HG03378 (cell line): ENCODE results near the gene BRWD1.
"Not testable (repeated sequence)": the region's sequence is repeated elsewhere in the genome, so short reads cannot be mapped to it uniquely, and the experiment has no call there.

ENCODE experiments used
- ATAC-seq: cut with Tn5 transposase; IDR thresholded peaks from one replicate; pipeline ENCODE4 v1.9.1; 2021; ENCODE audit warnings: mild to moderate bottlenecking, moderate library complexity; ENCODE audit not compliant: unreplicated experiment

Gene BRWD1

DNA sequence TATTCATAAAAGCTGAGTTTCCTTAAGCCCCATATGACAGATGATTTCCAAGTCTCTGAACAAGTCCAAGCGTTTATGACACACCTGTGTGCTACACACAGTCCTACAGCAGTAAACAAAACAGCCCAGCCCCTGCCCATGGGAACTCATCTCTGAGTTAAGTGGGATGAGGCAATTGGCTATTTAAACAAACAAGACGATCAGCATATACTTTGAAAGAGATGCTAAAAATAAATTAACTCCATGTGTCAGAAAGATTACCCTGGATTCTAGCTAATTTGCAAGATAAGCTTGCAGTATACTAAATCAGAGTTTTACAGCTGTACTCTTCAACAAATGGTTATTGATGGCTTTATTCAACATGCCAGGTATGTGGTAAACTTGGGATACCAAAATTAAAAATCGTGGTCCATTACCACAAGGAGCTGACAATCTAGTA lies 137.1 kb downstream of the BRWD1 start:
- ATAC-seq = no peak

DNA sequence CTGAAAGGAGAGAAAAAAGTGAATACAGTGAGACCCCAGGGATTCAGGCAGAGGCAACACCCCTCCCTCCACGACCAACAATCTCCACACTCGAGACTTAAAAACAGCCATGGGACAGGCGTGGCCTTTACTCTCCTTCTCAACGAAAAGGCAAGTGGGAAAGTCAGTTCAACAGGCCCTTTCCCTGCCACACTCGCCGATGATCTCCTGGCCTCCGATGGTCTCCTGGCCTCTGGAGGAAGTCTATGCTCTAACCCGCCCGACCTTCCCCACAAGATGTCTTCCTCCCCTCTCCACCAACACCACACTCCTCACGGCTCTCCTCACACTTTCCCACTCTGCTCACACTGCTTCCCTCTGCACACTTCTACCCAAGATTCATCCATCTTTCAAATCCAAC lies 137.8 kb downstream of the BRWD1 start:
- ATAC-seq = no peak

DNA sequence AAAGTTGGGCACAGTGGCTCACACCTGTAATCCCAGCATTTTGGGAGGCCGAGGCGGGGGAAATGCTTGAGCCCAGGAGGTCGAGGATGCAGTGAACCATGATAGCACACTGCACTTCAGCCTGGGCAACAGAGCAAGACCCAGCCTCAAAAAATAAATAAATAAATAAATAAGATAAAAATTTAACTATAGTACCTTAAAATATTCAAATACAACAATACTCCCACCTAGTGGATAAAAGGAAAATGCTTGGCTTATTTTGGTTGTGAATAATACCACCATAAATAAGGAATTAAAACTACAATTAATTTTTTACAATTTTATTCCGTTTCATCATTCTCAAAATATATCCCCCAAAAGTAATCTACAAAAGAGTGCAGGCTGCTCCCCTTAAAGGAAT lies 138.3 kb downstream of the BRWD1 start:
- ATAC-seq = no peak

DNA sequence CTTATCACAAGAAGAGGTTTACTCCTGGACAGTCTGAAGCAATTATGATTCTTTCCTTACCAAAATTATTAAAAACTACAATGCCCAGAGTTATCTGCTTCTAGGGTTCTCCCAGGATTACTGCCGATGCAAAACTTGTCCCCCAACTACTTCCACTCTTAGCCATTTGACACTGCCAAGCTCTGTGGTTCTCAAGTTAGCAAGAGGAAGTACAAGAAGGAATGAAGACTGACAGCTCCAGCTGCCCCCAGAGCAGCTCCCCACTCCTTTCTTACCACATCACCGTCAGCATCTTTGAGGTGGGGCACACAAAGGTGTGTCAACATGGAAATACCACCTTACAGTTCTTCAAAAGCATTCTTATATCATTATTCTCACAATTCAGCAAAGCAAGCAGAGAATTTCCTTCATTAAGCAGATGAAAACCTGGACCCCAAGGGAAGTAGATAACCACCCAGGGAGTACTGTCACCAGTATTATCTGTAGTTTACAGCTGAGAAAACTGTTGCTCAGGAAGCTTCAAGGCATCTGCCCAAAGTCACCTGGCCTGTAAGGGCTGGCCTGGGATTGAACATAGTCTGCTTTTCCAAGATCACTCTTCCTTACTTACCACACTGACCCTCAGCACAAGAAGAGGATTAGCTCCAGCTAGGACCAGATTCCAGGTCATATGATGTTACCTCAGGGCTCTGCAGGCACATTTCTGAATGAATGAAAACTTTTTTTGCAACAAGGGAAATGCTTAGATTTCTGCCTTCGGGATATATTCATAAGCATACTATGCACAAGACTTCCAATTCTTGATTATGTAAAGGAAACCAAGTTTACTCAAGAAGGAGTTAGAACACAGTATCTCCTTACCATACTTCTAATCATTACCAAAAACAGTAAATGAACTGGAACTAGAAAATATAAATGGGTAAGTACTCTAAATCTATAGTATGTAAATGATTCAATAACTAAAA lies 139.4 kb downstream of the BRWD1 start:
- no peak for ATAC-seq

DNA sequence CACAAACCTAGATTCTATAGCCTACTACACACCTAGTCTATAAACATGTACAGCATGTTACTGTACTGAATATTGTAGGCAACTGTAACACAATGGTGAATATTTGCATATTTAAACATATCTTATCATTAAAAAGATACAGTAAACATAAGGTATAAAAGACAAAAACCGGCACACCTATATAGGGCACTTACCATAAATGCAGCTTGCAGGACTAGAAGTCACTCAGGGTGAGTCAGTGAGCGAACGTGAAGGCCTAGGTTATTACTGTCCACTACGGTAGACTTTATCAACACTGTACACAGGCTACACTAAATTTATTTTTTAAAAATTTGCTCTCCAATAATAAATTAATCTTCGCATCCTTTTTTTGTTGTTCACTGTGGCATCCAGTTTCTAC lies 143.5 kb downstream of the BRWD1 start:
- no peak for ATAC-seq

DNA sequence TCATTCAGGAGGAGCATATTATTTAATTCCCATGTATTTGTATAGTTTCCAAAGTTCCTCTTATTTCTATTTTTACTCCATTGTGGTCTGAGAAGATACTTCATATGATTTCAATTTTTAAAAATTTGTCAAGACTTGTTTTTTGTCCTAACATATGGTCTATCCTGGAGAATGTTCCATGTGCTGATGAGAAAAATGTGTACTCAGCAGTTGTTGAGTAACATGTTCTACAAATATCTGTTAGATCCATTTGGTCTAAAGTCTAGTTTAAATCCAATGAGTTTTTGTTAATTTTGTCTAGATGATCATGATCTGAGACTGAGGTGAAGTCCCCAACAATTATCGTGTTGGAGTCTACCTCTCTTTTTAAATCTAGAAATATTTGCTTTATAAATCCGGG lies 144.6 kb downstream of the BRWD1 start:
- no peak for ATAC-seq

DNA sequence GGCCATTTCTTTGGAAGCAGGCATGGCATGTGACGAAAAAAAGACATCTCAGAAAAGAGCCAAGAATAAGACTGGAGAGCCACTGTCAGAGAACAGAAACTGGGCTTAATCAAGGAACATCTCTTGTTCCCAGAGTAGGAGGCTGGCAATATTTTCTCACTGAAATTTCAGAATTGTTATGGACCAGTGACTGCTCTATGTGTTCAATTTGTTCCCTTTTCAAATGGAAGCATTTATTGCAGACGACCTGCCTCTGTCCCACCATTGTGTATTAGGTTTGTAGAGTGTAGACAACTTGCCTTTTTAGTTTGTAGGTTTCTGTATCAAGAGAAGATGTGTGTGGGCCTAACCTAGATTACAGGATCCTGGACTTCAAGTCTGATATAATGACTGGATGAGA lies 148.9 kb downstream of the BRWD1 start:
- no peak for ATAC-seq

DNA sequence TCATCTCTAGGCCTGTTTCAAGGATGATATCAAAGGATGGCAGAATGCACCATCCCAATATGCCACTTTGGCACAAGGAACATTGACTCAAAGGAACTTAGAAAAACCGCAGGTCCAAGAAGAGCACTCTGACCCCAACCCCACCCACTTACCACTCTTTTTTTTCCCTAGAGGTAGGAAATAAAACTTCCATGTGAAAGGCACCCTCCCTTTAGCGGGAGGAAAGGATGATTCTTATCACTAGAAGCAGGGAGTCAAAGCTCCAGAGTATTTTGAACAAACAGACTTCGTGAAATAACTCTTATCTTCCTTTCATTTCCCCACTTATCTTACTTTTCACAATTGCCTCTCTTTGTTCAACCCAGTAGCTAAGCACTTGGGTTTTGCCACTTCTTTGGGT lies 152.4 kb downstream of the BRWD1 start:
- no peak for ATAC-seq

DNA sequence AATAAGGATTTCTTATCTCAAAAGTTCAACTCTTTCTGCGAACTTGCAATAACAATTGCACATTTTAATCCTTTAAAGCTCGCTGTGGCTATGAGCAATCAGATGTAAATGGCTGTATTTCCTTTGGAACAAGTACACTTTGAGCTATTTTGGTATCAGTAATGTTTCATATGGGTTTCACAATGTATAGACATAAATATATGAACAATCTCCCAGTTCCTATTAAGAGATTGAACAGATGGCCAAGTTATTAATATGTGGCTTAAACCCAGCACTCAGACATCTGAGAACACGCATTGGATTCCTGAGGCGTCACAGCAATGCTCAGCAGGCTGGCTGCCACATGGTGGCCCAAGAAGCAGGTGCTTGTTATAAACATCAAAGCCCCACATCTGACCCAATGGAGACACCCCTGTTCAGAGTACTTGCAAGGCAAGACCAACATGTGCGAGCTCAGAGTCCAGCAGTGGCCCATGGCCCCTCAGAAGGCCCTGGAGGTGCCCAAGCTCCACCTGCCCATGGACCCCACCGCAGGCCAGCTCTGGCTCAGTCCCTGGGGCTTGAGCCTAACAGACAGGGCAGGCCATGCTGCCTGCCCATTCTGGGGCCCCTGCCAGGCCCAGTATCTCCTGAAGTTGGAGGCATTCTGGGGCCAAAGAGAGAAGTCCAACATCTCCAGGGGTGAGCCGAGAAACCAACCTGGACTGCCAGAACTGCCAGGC lies 153.9 kb downstream of the BRWD1 start:
- ATAC-seq = no peak

DNA sequence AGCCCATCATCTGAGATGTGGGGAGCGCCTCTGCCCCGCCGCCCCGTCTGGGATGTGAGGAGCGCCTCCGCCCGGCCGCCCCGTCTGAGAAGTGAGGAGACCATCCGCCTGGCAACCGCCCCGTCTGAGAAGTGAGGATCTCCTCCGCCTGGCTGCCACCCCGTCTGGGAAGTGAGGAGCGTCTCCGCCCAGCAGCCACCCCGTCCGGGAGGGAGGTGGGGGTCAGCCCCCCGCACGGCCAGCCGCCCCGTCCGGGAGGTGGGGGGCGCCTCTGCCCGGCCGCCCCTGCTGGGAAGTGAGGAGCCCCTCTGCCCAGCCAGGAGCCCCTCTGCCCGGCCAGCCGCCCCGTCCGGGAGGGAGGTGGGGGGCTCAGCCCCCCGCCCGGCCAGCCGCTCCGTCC lies 156.2 kb downstream of the BRWD1 start:
- not testable (repeated sequence) for ATAC-seq

DNA sequence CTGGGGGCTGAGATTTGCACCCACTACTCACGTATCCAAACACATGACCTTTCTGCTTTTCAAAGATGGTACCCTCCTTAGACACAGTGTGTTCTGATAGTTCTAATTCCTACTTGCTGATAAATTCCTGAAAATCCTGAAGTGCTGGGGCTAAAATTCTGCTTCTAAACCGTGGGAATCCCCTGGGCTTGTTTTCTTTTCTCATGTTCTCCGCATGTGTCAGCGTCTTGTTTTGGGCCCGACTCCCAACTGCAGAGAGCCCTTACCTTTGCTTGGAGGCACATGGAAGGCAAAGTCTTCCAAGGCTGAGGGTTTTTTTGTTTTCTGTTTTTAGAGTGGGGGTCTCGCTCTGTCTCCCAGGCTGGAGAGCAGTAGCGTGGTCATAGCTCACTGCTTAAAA lies 157.4 kb downstream of the BRWD1 start:
- ATAC-seq = no peak

DNA sequence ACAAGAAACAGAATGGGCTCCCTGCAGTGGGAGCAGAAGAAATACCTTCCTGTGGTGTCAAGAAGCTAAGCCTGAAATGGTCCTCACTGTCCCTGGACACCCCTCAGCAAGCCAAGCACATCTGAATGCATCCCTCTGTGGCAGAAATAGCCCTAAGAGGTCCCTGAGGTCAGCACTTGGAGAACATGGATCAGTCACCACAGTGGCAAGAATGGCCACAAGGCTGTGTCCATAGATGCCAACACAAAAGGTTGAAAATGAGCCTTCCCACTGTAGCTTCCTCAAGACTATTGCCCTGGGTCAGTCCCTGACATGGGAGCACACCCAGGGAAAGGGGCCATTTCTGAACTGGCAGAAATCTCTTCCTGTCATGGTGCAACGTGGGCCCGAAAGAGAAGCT lies 157.9 kb downstream of the BRWD1 start:
- ATAC-seq = no peak

DNA sequence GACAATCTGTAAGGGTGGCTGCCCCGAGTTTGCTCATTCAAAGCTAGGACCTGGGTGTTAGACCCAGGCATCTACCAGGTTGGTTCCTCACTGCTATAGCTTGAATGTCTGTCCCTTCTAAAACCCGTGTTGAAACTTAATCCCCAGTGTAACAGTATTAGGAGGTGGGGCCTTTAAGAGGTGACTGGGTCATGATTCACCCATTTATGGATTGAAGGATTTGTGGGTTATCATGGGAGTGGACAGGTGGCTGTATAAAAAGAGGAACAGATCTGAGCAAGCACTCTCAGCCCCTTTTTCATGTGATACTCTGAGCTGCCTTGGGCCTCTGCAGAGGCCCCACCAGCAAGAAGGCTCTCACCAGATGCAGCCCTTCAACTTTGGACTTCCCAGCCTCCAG lies 159.6 kb downstream of the BRWD1 start:
- no peak for ATAC-seq

DNA sequence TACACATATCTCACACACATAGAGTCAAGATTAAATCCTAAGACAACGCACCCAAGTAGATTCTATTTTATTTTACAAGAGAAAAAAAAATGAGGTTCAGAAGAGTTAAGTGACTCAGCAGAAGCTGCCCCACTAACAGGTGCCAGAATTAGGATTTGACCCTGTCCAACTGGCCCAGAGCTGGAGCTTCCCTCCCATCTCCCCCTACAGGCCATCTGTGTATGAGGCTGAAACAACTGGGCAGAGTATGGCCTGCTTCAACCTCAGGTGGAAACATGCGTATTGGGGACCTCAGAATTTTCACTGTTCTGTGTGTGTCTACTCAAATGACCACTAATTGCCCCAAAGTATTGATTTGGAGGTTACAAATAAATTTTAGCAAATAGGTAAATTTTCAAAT lies 160.1 kb downstream of the BRWD1 start:
- ATAC-seq = no peak

DNA sequence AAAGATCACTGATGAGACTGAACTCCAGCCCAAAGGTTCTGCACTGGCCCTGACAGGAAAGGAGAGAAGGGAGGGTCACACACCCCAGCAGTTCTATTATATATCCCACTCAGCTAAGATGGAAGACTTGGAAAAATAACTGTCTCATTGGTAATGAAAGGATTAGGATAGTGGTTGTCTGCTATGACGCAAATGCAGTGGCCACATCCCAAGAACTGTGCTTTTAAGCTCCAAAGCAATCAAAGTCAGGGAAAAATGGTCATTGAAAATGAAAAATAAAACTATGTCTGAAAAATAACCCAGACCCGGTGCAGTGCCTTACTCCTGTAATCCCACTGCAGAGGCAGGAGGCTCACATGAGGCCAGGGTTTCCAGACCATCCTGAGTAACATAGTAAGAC lies 161.2 kb downstream of the BRWD1 start:
- ATAC-seq = no peak

DNA sequence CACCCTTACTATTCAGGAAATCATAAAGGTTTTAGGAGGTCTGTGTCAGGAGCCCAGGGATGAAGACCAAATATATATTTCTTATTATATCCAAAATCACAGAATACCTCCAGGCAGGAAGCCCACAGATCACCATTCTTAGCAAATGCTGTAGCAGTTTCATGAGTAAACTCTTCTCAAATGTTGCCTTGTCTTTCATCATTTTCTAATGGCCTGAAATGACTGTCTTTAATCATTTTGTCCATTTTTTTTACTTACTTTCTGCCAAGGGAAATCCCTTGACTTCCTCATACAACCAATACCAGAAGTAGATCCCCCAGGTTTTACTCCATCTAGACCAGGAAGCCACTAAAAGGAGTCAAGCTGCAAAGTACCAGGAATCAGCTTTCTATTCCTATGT lies 162.6 kb downstream of the BRWD1 start:
- no peak for ATAC-seq

DNA sequence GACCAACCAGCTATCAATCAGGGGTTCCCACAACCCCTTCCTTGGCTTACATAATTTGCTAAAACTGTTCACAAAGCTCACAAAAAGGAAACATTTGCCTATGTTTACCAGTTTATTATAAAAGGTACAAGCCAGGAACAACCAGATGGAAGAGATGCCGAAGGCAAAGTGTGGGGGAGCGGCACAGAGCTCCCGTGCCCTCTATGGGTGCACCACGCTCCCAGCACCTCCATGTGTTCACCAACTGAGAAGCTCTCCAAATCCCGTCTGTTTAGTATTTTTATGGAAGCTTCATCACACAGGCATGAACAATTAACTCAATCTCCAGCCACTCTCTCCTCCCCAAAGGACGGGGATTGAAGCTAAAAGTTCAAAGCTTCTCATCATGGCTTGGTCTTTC lies 163.1 kb downstream of the BRWD1 start:
- no peak for ATAC-seq

DNA sequence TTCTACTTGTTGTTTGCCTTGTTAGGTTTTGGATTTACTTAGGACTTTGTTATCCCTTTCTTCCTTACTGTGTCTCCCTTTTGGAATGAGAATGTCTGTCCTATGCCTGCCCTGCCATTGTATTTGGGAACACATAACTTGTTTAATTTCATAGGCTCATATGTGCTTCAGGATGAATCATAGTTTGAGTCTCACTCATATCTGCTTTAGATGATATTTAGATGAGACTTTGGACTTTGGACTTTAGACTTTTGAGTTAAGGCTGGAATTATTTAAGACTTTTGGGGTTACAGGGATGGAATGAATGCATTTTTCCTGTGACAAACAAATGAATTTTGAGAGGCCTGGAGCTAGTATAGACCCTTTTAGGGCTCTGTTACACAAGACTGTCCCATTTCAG lies 163.6 kb downstream of the BRWD1 start:
- no peak for ATAC-seq

DNA sequence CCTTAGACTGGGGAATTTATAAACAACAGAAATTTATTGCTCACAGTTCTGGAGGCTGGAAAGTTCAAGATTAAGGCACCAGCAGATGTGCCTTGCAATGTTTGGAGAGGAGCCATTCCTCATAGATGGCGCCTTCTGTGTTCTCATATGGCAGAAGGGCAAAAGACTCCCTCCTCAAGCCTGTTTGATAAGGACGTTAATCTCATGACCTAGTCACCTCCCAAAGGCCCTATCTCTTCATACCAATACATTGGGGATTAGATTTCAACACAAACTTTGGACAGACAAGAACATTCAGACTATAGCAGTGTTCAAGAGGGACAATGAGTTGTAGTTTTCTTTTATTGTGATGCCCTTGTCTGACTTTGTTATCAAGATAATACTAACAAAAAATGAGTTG lies 164.5 kb downstream of the BRWD1 start:
- ATAC-seq = no peak

DNA sequence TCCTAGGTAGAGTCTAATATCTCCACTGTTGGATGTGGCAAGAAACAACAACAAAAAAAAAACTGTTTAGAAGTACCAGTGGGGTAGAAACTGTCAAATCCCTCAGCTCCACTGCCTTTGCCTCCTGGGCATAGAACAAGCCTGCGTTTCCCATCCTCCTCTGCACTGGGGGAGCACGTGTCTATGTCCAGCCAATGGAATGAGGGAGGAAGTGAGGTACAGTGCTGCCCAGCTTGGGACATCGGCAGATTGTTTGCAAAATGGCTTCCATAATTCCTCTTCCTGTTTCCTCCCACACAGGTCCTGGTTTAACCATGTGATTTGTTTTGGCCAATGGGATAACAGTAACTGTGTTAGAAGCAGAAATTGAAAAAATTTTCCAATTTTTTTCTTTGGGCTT lies 169.2 kb downstream of the BRWD1 start:
- ATAC-seq = no peak

DNA sequence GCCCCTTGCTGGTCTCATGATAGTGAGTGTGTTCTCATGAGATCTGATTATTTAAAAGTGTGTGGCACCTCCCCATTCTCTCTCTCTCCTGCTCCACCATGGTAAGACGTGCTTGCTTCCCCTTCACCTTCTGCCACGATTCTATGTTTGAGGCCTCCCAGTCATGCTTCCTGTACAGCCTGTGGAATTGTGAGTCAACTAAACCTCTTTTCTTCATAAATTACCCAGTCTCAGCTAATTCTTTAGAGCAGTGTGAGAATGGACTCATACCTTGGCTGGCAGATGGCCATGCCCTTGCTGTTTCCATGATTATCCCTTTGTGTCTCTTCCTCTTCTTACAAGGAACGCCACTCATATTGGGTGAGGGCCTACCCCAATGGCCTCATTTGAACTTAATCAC lies 170.5 kb downstream of the BRWD1 start:
- ATAC-seq = no peak

DNA sequence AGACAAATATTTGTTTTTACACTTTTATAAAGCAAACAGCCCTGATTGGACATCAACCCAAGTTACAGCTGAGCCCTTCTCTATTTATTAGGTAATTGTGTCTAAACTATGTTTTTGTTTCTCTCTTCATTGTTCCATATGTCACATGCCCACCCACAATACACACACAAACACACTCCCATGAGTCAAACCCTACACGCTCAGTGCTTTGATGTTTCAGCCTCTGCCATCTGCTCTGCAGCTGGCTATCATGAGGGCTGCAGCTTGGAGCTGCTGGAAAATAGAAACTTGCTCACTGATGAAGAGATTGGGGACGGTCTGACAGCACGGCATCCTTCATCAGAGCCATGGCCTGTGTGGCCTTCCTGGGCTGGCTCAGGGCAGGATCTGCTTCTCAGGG lies 171.9 kb downstream of the BRWD1 start:
- ATAC-seq = no peak
